GM23338 (cell line): Measurements from ENCODE around the gene SLC2A5. TPM values are rescaled to one million over a fixed set of nuclear protein-coding genes. Genes with fewer than 3 reads are reported as not detected.

ENCODE experiments used
- ATAC-seq: fragments of 200-7000 bp; cut with Tn5 transposase; 3 replicates; pipeline ENCODE4 v1.9.1; 2020
- DNase-seq: peaks from one replicate; pipeline ENCODE4 v3.0.0-alpha.2; 2015; ENCODE audit warnings: low spot score
- H2AFZ ChIP-seq: fragments of 200-600 bp; sonication (generic); 2 replicates; pipeline ENCODE4 v1.8.0; 2016; ENCODE audit warnings: antibody characterized with exemption, mild to moderate bottlenecking, moderate library complexity
- H3F3A ChIP-seq: fragments of 200-600 bp; sonication (generic); replicated peaks from 2 replicates; pipeline ENCODE4 v1.8.0; 2017; ENCODE audit warnings: antibody characterized with exemption, mixed run types, low read depth
- H3K27ac ChIP-seq: fragments of 200-600 bp; sonication (generic); 2 replicates; pipeline ENCODE4 v1.6.1; 2016; ENCODE audit warnings: low read depth
- H3K27me3 ChIP-seq: fragments of 200-600 bp; sonication (generic); 2 replicates; pipeline ENCODE4 v1.8.0; 2016; ENCODE audit warnings: mild to moderate bottlenecking, mixed run types, moderate library complexity; ENCODE audit not compliant: insufficient read depth
- H3K36me3 ChIP-seq: fragments of 200-600 bp; sonication (generic); 2 replicates; pipeline ENCODE4 v1.8.0; 2016; ENCODE audit warnings: mild to moderate bottlenecking; ENCODE audit not compliant: insufficient read depth
- H3K4me1 ChIP-seq: fragments of 200-600 bp; sonication (generic); 2 replicates; pipeline ENCODE4 v1.8.0; 2016; ENCODE audit warnings: mild to moderate bottlenecking, moderate library complexity; ENCODE audit not compliant: insufficient read depth
- H3K4me2 ChIP-seq: fragments of 200-600 bp; sonication (generic); 2 replicates; pipeline ENCODE4 v1.7.1; 2017; ENCODE audit warnings: mixed run types
- H3K4me3 ChIP-seq: fragments of 200-600 bp; sonication (generic); 2 replicates; pipeline ENCODE4 v1.6.1; 2016; ENCODE audit warnings: mixed run types
- H3K79me2 ChIP-seq: fragments of 200-600 bp; sonication (generic); replicated peaks from 2 replicates; pipeline ENCODE4 v1.8.0; 2017; ENCODE audit warnings: mild to moderate bottlenecking; ENCODE audit not compliant: insufficient read depth
- H3K9me2 ChIP-seq: fragments of 200-600 bp; sonication (generic); 2 replicates; pipeline ENCODE4 v1.8.0; 2017; ENCODE audit not compliant: insufficient read depth
- H4K20me1 ChIP-seq: fragments of 200-600 bp; sonication (generic); replicated peaks from 2 replicates; pipeline ENCODE4 v1.8.0; 2017; ENCODE audit warnings: mild to moderate bottlenecking; ENCODE audit not compliant: insufficient read depth
- H3K27ac Mint-ChIP-seq: 2 replicates; pipeline ENCODE4 v1.8.0; 2020; ENCODE audit warnings: inconsistent platforms, mild to moderate bottlenecking, moderate library complexity, mixed read lengths
- H3K27me3 Mint-ChIP-seq: 3 replicates; pipeline ENCODE4 v1.8.0; 2022; ENCODE audit warnings: low read depth, mild to moderate bottlenecking, moderate library complexity, mixed read lengths, inconsistent platforms; ENCODE audit not compliant: insufficient read depth, poor library complexity
- H3K36me3 Mint-ChIP-seq: 3 replicates; pipeline ENCODE4 v1.8.0; 2021; ENCODE audit warnings: low read depth, mild to moderate bottlenecking, inconsistent platforms, moderate library complexity, mixed read lengths
- H3K4me1 Mint-ChIP-seq: 3 replicates; pipeline ENCODE4 v1.8.0; 2020; ENCODE audit warnings: mild to moderate bottlenecking, inconsistent platforms, mixed read lengths
- H3K4me3 Mint-ChIP-seq: 3 replicates; pipeline ENCODE4 v1.8.0; 2021; ENCODE audit warnings: moderate library complexity, mild to moderate bottlenecking, inconsistent platforms, mixed read lengths
- H3K9me3 Mint-ChIP-seq: 3 replicates; pipeline ENCODE4 v1.8.0; 2020; ENCODE audit warnings: moderate library complexity, mild to moderate bottlenecking, inconsistent platforms, mixed read lengths
- ETS1 ChIP-seq: IDR thresholded peaks from 2 replicates; pipeline ENCODE4 v1.6.1; 2016; ENCODE audit warnings: antibody characterized with exemption
- EZH2 ChIP-seq: fragments of 200-600 bp; sonication (generic); IDR thresholded peaks from one replicate; pipeline ENCODE4 v1.8.0; 2017; ENCODE audit warnings: antibody characterized with exemption, mild to moderate bottlenecking, low read depth; ENCODE audit not compliant: unreplicated experiment
- EZH2phosphoT487 ChIP-seq: fragments of 200-600 bp; sonication (generic); IDR thresholded peaks from one replicate; pipeline ENCODE4 v1.8.1; 2018; ENCODE audit warnings: antibody characterized with exemption; ENCODE audit not compliant: unreplicated experiment
- JUNB ChIP-seq: IDR thresholded peaks from one replicate; pipeline ENCODE4 v1.6.1; 2016; ENCODE audit warnings: antibody characterized with exemption; ENCODE audit not compliant: unreplicated experiment
- NANOG ChIP-seq: IDR thresholded peaks from 2 replicates; pipeline ENCODE4 v1.6.1; 2016; ENCODE audit warnings: antibody characterized with exemption, borderline replicate concordance
- POLR2AphosphoS5 ChIP-seq: IDR thresholded peaks from 2 replicates; pipeline ENCODE4 v1.6.1; 2016; ENCODE audit warnings: antibody characterized with exemption, low read depth
- STAT1 ChIP-seq: IDR thresholded peaks from one replicate; pipeline ENCODE4 v1.6.1; 2016; ENCODE audit warnings: antibody characterized with exemption; ENCODE audit not compliant: unreplicated experiment
- ZNF114 ChIP-seq: fragments of 250-450 bp; sonication (Bioruptor Pico); IDR thresholded peaks from 2 replicates; pipeline ENCODE4 v1.5.0; 2020; ENCODE audit warnings: mild to moderate bottlenecking, moderate library complexity
- ZNF331 ChIP-seq: fragments of 250-450 bp; sonication (Bioruptor Pico); IDR thresholded peaks from 2 replicates; pipeline ENCODE4 v1.5.0; 2020; ENCODE audit warnings: low read depth, mild to moderate bottlenecking, moderate library complexity
- polyA plus RNA-seq: library from polyadenylated mRNA; unstranded; fragments of >200 nt; fragmentation: Nextera tagmentation; extraction: Ambion mirVana; gene quantifications from 2 replicates; pipeline ENCODE4 v1.2.1, GENCODE V29; 2016
- total RNA-seq: library from RNA; depleted of rRNA; stranded (reverse); fragments of >200 nt; shearing (Covaris generic); gene quantifications from 2 replicates; pipeline ENCODE4 v1.2.3, GENCODE V29; 2014
- TF ChIP-seq, protein P1 (sequence below): IDR thresholded peaks from one replicate; pipeline ENCODE4 v1.6.1; 2018; ENCODE audit warnings: antibody characterized with exemption; ENCODE audit not compliant: unreplicated experiment
- TF ChIP-seq, protein P2 (sequence below), 2 experiments: fragments of 200-600 bp in 1 of 2; sonication (generic) in 1 of 2; conservative IDR thresholded peaks; 2 replicates each; pipeline versions ENCODE4 v1.5.1 to v1.6.1; 2016 to 2017; ENCODE audit warnings: antibody characterized with exemption in 2 of 2, low read depth in 2 of 2, mild to moderate bottlenecking in 2 of 2, moderate library complexity in 1 of 2

The SLC2A5 gene
- total and polyA plus RNA-seq, 2 experiments from 2014 or later, result 0.03 TPM; not detected in 1

GRCh38 chr1:9057851-9058250 lies 11.6 kb downstream of the SLC2A5 start:
- peaks cover 4% of the 10 kb centered on the region for H3K27me3 Mint-ChIP-seq
- H3K4me1 ChIP-seq, result no peaks in the 10 kb centered on the region

DNA sequence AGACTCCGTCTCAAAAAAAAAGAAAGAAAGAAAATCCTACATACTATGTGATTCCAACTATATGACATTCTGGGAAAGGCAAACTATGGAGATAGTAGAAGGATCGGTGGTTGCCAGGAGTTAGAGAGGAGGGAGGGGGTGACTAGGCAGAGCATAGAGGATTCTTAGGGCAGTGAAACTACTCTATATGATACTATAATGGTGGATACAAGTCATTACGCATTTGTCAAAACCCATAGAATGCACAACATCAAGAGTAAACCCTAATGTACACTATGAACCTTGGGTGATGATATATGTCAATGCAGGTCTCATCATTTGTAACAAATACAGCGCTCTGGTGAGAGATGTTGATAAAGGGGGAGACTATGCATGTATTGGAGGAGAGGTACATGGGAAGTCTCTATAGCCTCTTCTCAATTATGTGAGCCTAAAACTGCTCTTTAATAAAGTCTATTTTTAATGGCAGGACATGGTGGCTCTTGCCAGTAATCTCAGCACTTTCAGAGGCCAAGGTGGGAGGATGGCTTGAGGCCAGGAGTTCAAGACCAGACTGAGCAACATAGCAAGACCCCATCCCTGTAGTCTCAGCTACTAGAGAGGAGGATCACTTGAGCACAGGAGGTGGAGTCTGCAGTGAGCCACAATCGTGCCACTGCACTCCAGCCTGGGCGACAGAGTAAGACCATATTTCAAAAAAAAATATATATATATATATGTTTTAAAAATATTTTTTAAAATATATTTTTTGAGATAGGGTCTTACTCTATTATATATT lies 17.0 kb downstream of the SLC2A5 start:
- Histone ChIP-seq H3K27ac (no peak overlapping the region; the same call in 1 of the 2 replicates), H4K20me1 (no peaks in the 10 kb centered on the region), H3K36me3 (no peaks in the 10 kb centered on the region), H2AFZ (no peak overlapping the region), H3K4me2 (no peak overlapping the region), H3K4me3 (no peak overlapping the region), H3K4me1 (peaks cover 13% of the 10 kb centered on the region), H3K79me2 (no peaks in the 10 kb centered on the region), H3K27me3 (no peaks in the 10 kb centered on the region), H3F3A (no peaks in the 10 kb centered on the region), H3K9me2 (peaks cover 3% of the 10 kb centered on the region; the same call in 1 of the 2 replicates)
- DNase-seq (no peak), ATAC-seq (no peak)
- Mint-ChIP-seq H3K4me1 (peaks cover 14% of the 10 kb centered on the region), H3K9me3 (no peaks in the 10 kb centered on the region), H3K27me3 (peaks cover 6% of the 10 kb centered on the region), H3K36me3 (no peaks in the 10 kb centered on the region), H3K4me3 (no peak overlapping the region), H3K27ac (no peak overlapping the region)
- TF ChIP-seq STAT1 (no peak), POLR2AphosphoS5 (no peak), JUNB (no peak), ZNF114 (CRISPR knock-in tag) (no peak), NANOG (no peak), EZH2phosphoT487 (no peak), EZH2 (no peak), ZNF331 (CRISPR knock-in tag) (no peak), ETS1 (no peak)
- TF ChIP-seq, protein P1, sequence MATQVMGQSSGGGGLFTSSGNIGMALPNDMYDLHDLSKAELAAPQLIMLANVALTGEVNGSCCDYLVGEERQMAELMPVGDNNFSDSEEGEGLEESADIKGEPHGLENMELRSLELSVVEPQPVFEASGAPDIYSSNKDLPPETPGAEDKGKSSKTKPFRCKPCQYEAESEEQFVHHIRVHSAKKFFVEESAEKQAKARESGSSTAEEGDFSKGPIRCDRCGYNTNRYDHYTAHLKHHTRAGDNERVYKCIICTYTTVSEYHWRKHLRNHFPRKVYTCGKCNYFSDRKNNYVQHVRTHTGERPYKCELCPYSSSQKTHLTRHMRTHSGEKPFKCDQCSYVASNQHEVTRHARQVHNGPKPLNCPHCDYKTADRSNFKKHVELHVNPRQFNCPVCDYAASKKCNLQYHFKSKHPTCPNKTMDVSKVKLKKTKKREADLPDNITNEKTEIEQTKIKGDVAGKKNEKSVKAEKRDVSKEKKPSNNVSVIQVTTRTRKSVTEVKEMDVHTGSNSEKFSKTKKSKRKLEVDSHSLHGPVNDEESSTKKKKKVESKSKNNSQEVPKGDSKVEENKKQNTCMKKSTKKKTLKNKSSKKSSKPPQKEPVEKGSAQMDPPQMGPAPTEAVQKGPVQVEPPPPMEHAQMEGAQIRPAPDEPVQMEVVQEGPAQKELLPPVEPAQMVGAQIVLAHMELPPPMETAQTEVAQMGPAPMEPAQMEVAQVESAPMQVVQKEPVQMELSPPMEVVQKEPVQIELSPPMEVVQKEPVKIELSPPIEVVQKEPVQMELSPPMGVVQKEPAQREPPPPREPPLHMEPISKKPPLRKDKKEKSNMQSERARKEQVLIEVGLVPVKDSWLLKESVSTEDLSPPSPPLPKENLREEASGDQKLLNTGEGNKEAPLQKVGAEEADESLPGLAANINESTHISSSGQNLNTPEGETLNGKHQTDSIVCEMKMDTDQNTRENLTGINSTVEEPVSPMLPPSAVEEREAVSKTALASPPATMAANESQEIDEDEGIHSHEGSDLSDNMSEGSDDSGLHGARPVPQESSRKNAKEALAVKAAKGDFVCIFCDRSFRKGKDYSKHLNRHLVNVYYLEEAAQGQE, result no peak
- TF ChIP-seq, protein P2, sequence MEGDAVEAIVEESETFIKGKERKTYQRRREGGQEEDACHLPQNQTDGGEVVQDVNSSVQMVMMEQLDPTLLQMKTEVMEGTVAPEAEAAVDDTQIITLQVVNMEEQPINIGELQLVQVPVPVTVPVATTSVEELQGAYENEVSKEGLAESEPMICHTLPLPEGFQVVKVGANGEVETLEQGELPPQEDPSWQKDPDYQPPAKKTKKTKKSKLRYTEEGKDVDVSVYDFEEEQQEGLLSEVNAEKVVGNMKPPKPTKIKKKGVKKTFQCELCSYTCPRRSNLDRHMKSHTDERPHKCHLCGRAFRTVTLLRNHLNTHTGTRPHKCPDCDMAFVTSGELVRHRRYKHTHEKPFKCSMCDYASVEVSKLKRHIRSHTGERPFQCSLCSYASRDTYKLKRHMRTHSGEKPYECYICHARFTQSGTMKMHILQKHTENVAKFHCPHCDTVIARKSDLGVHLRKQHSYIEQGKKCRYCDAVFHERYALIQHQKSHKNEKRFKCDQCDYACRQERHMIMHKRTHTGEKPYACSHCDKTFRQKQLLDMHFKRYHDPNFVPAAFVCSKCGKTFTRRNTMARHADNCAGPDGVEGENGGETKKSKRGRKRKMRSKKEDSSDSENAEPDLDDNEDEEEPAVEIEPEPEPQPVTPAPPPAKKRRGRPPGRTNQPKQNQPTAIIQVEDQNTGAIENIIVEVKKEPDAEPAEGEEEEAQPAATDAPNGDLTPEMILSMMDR (conservative IDR thresholded peaks at IDR 0.05; ENCODE audit: low read depth in 2 of 2), result no peak

More at GRCh38 chr1:9057851-9058250, 11.6 kb downstream of the SLC2A5 start:
- H3K4me3 Mint-ChIP-seq, result no peak overlapping the region
- H2AFZ ChIP-seq, result 0 out of 2 replicates have a peak overlapping the region, but pooled peaks have one; percentile 34
- H4K20me1 ChIP-seq, result no peaks in the 10 kb centered on the region
- no peak for TF ChIP-seq EZH2phosphoT487
- no peaks in the 10 kb centered on the region for H3K9me2 ChIP-seq
- H3K79me2 ChIP-seq, result no peaks in the 10 kb centered on the region
- H3K9me3 Mint-ChIP-seq, result no peaks in the 10 kb centered on the region; the same call in 2 of the 3 replicates
- no peak for ATAC-seq
- H3K36me3 ChIP-seq, result no peaks in the 10 kb centered on the region
- DNase-seq, result no peak
- no peak overlapping the region for H3K27ac Mint-ChIP-seq
- peaks cover 7% of the 10 kb centered on the region for H3K4me1 Mint-ChIP-seq
- no peaks in the 10 kb centered on the region for H3K36me3 Mint-ChIP-seq
- H3K27me3 ChIP-seq, result no peaks in the 10 kb centered on the region
- no peaks in the 10 kb centered on the region for H3F3A ChIP-seq
- H3K4me2 ChIP-seq, result no peak overlapping the region
- no peak overlapping the region for H3K27ac ChIP-seq
- H3K4me3 ChIP-seq, result no peak overlapping the region
